LoVo (cell line): ENCODE measurements around the gene HMCN2.

Source experiments
- DNase-seq: peaks from one replicate; pipeline ENCODE4 v3.0.0-alpha.2; 2016; ENCODE audit warnings: low spot score

Gene HMCN2

GRCh38 chr9:130414910-130415746, 149.6 kb downstream of the HMCN2 start:
- no peak for DNase-seq

GRCh38 chr9:130417602-130418001, 152.0 kb downstream of the HMCN2 start:
- DNase-seq: no peak

GRCh38 chr9:130418776-130419175, 153.2 kb downstream of the HMCN2 start:
- DNase-seq: no peak

- no peak for DNase-seq
Observed at GRCh38 chr9:130419521-130420035, 154.0 kb downstream of the HMCN2 start.

GRCh38 chr9:130421154-130421801, 155.7 kb downstream of the HMCN2 start:
- no peak for DNase-seq

- no peak for DNase-seq
Observed at GRCh38 chr9:130421802-130422276, 156.3 kb downstream of the HMCN2 start.

GRCh38 chr9:130422546-130422945, 157.0 kb downstream of the HMCN2 start:
- DNase-seq: no peak

- DNase-seq: no peak
Observed at GRCh38 chr9:130423272-130423671, 157.7 kb downstream of the HMCN2 start.

GRCh38 chr9:130424595-130425454, 159.3 kb downstream of the HMCN2 start:
- no peak for DNase-seq

- no peak for DNase-seq
Observed at GRCh38 chr9:130425741-130426466, 160.3 kb downstream of the HMCN2 start.

- no peak for DNase-seq
Observed at GRCh38 chr9:130426467-130426773, 160.9 kb downstream of the HMCN2 start.

- peak; percentile 78 for DNase-seq
Observed at GRCh38 chr9:130426883-130427282, 161.3 kb downstream of the HMCN2 start.

GRCh38 chr9:130427326-130427725, 161.8 kb downstream of the HMCN2 start:
- no peak for DNase-seq

- DNase-seq: no peak
Observed at GRCh38 chr9:130428086-130428665, 162.6 kb downstream of the HMCN2 start.

- DNase-seq: no peak
Observed at GRCh38 chr9:130429381-130429780, 163.8 kb downstream of the HMCN2 start.

- DNase-seq: no peak
Observed at GRCh38 chr9:130429831-130430230, 164.3 kb downstream of the HMCN2 start.

GRCh38 chr9:130430232-130430631, 164.7 kb downstream of the HMCN2 start:
- no peak for DNase-seq

- no peak for DNase-seq
Observed at GRCh38 chr9:130430734-130431535, 165.4 kb downstream of the HMCN2 start.

- no peak for DNase-seq
Observed at GRCh38 chr9:130431536-130432303, 166.2 kb downstream of the HMCN2 start.

GRCh38 chr9:130432362-130432761, 166.8 kb downstream of the HMCN2 start:
- DNase-seq: no peak
